ENCODE data around the gene GFPT2.

Gene GFPT2

DNA sequence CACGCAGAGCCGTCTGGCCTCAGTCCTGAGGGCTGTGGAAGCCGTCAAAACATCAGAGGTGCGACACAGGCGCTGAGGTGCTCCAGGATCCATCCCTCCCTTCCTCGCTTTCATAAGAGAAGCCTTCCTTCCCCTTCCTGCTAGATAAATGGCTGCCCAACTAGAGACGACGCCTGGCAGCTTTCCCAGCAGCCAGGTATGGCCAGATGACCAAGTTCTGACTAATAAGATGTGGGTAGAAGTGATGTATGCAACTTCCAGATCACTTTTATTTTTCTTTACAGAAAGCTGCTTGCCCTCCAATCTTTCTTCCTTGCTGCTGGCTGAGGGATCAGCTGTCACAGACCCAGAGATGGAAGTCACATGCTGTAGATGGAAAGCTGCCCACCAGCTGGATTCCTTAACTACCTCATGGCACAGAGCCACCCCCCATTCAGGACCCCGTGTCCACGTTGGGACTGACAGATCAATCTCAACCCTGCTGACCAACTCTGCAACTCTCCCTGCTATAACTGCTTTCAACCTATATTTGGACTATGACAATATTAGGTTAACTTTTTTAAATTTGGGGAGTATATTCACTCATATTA, 70.0 kb downstream of the GFPT2 start:
- DNase-seq (ENCODE audit: low read depth in 2 of 2), result no peak

- DNase-seq (ENCODE audit: low read depth in 2 of 2), result no peak
These were observed 70.9 kb downstream of the GFPT2 start for GRCh38 chr5:180282281-180282680.

GRCh38 chr5:180281706-180282105, 71.4 kb downstream of the GFPT2 start:
- DNase-seq (ENCODE audit: low read depth in 2 of 2), result no peak

DNA sequence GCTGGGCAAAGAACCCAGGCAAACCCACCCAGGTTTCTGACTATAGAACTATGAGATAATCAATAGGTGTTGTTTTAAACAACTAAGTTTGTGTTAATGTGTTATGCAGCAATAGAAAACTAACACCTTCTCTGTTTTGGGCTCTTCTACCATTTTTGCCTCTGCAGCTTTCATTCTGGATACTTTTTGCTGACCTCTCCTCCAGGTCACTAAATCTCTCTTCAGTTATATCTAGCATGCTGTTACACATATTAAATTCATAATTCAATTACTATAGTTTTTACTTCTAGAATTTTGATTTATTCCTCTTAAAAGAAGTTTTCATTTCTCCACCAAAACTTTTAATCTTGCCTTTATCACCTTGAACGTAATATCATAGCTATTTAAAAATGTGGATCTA, 78.4 kb downstream of the GFPT2 start:
- DNase-seq (ENCODE audit: low read depth in 2 of 2), result no peak

GRCh38 chr5:180271221-180271620, 81.9 kb downstream of the GFPT2 start:
- DNase-seq (ENCODE audit: low read depth in 2 of 2), result no peak

DNA sequence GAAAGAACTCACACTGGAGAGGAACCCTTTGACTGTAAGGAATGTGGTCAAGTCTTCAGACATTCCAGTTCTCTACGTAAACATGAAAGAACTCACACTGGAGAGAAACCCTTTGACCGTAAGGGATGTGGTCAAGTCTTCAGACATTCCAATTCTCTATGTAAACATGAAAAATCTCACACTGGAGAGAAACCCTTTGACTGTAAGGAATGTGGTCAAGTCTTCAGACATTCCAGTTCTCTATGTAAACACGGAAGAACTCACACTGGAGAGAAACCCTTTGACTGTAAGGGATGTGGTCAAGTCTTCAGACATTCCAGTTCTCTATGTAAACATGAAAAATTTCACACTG, 93.9 kb downstream of the GFPT2 start:
- DNase-seq (ENCODE audit: low read depth in 2 of 2), result no peak

DNA sequence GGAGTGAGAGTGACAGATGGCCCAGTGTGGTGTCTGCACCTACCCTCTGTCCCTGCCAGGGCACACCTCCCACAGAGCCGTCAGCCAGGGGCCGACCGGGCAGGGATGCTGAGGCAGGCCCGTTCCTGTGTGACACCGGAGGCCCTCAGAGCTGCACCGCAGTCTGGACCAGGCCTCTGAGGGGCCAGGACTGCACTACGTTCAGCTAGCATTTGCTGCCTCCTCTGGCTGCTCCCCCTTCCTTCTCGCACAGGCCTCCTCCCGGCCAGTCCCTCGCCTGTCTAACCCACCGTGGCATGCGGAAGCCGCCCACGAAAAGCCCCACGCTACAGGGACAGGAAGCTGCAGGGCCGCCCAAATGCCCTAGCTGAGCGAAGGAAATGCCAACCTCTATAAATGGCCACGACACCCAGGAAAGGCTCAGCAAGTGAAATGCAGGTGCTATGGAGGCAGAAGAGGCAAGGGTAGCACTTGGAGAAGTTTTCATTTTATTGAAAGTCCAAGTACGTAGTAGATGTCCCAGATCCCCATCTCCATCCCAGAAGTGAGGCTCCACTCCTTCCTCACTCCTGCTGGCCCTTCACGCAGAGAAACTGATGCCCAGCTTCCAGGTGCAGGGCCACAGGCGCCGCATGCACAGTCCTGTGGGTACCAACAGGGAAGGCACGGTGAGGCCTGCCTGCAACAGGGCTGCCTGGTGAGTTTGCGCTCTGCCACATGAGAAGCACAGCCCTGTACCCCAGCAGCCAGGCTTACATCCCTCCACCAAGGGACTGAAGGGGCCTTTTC, 99.9 kb downstream of the GFPT2 start:
- no peak for DNase-seq (ENCODE audit: low read depth in 2 of 2)

DNA sequence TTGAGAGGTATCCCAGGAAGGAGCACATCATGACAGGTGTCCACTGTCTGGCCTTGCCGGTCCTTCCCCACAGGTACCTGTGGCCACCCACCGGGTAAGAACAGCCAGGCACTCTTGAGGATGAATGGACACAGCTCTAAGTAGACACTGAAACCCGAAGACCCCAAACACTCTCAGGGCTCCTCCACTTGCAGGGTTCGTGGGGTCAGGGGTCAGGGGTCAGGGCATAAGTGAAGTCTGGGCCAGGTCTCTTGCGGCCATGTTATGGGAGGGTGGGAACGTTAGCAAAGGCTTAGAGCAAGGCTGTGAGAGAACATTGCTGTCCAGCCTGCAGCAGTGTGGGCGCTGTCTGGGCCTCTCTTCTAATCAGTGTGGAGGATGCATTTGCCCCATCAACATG, 101.2 kb downstream of the GFPT2 start:
- no peak for DNase-seq (ENCODE audit: low read depth in 2 of 2)

GRCh38 chr5:180251141-180251540, 102.0 kb downstream of the GFPT2 start:
- DNase-seq (ENCODE audit: low read depth in 2 of 2), result no peak
